Activated B cell treated with CpG ODN at 0.5 μM for 24 hours (primary cell): ENCODE results near the gene DCXR. TPM values are rescaled to one million over a fixed set of nuclear protein-coding genes. Genes with fewer than 3 reads are reported as not detected.

Experiments used
- ATAC-seq: fragments of 200-7000 bp; cut with Tn5 transposase; one replicate; pipeline ENCODE4 v1.10.0; 2021; ENCODE audit warnings: low read depth, mild to moderate bottlenecking, moderate library complexity
- CTCF ChIA-PET: fragments of 350-600 bp; sonication (Branson Sonifier 250); formaldehyde crosslinking; loops from one replicate; lab custom pipeline; 2021; ENCODE audit warnings: antibody characterized with exemption; lab: Charles Lee
- POLR2A ChIA-PET: fragments of 350-600 bp; sonication (Branson Sonifier 250); formaldehyde crosslinking; loops from one replicate; lab custom pipeline; 2021; ENCODE audit warnings: antibody characterized with exemption; lab: Charles Lee
- DNase-seq: peaks from one replicate; pipeline ENCODE4 v3.0.0; 2022
- H3K27ac Mint-ChIP-seq: one replicate; pipeline ENCODE4 v1.8.0; 2020; ENCODE audit warnings: mixed read lengths
- H3K27me3 Mint-ChIP-seq: one replicate; pipeline ENCODE4 v1.8.0; 2021; ENCODE audit warnings: mixed read lengths
- H3K36me3 Mint-ChIP-seq: one replicate; pipeline ENCODE4 v1.8.0; 2021; ENCODE audit warnings: low read depth, mixed read lengths
- H3K4me1 Mint-ChIP-seq: one replicate; pipeline ENCODE4 v1.8.0; 2021; ENCODE audit warnings: mixed read lengths
- H3K4me3 Mint-ChIP-seq: one replicate; pipeline ENCODE4 v1.8.0; 2020; ENCODE audit warnings: mild to moderate bottlenecking, mixed read lengths
- H3K9me3 Mint-ChIP-seq: one replicate; pipeline ENCODE4 v1.8.0; 2020; ENCODE audit warnings: mixed read lengths
- intact Hi-C: fragments of 100-400 bp; cut with micrococcal nuclease; formaldehyde crosslinking; loops from one replicate; pipeline ENCODE4 v1.15.1; 2024
- total RNA-seq: library from RNA; stranded (reverse); gene quantifications from 2 replicates; pipeline ENCODE4 v1.2.3, GENCODE V29; 2022
- TF ChIP-seq, protein P1 (sequence below): fragments of 200-600 bp; IDR thresholded peaks from one replicate; pipeline ENCODE4 v1.8.0; 2022; ENCODE audit warnings: antibody characterized with exemption, mild to moderate bottlenecking

Gene DCXR
- total RNA-seq, 1 donor from 2014 or later: 84.3 TPM

DNA sequence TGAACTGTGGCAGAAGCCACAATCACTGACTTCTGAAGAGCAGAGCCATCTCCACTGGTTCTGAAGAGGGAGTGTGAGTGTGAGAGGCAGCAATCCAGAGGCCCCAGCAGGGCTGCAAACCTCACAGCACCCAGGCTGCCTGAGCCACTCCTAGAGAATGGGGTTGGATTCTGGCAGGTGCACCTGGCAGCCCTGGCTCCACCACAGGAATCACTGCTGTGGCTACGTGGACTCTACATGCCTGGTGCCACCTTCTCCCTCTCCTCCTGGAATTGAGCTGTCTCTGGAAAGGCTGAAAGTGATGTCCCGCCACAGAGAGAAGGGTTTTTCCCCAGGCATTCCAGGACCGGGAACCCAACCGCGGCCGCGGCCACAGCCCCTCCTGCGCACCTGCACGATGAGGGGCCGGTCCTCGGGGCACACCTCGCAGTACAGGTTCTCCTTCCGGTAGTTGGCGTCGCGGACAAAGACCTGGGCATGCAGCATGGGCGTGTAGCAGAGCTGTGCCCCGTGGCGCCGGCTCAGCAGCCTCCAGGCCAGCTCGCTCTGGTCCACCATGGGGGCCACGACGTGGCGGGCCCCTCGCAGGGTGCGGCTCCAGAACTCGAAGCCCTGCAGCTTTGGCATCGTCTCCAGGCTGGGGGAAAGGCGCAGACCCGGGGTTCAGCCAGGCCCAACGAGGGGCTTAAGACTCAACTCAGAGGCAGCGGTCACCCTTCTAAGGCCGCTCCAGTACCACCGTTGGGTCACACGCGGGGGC lies 27.1 kb upstream of the DCXR start:
- intact Hi-C loops: loop anchor here (1.0 to 2.0 kb wide), 3 partner anchors 13 to 34 kb away; partner anchors contain the start of genes DCXR, FASN, GPS1 and RFNG
- TF ChIP-seq, protein P1, sequence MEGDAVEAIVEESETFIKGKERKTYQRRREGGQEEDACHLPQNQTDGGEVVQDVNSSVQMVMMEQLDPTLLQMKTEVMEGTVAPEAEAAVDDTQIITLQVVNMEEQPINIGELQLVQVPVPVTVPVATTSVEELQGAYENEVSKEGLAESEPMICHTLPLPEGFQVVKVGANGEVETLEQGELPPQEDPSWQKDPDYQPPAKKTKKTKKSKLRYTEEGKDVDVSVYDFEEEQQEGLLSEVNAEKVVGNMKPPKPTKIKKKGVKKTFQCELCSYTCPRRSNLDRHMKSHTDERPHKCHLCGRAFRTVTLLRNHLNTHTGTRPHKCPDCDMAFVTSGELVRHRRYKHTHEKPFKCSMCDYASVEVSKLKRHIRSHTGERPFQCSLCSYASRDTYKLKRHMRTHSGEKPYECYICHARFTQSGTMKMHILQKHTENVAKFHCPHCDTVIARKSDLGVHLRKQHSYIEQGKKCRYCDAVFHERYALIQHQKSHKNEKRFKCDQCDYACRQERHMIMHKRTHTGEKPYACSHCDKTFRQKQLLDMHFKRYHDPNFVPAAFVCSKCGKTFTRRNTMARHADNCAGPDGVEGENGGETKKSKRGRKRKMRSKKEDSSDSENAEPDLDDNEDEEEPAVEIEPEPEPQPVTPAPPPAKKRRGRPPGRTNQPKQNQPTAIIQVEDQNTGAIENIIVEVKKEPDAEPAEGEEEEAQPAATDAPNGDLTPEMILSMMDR: no peak
- ChIA-PET CTCF (no interaction called here), POLR2A (interaction anchor here (0.8 to 3.2 kb wide), 7 partner anchors 10 to 381 kb away, joined by 5 to 14 read pairs (median 7); partner anchors contain the start of genes ARL16, DCXR, FASN and HGS)
- Mint-ChIP-seq H3K36me3 (peaks cover 20% of the 10 kb centered on the region), H3K9me3 (no peaks in the 10 kb centered on the region), H3K4me1 (peaks cover 15% of the 10 kb centered on the region), H3K27ac (no peak overlapping the region), H3K27me3 (no peaks in the 10 kb centered on the region), H3K4me3 (peak overlapping the region; percentile 72)
- DNase-seq (no peak), ATAC-seq (no peak)

DNA sequence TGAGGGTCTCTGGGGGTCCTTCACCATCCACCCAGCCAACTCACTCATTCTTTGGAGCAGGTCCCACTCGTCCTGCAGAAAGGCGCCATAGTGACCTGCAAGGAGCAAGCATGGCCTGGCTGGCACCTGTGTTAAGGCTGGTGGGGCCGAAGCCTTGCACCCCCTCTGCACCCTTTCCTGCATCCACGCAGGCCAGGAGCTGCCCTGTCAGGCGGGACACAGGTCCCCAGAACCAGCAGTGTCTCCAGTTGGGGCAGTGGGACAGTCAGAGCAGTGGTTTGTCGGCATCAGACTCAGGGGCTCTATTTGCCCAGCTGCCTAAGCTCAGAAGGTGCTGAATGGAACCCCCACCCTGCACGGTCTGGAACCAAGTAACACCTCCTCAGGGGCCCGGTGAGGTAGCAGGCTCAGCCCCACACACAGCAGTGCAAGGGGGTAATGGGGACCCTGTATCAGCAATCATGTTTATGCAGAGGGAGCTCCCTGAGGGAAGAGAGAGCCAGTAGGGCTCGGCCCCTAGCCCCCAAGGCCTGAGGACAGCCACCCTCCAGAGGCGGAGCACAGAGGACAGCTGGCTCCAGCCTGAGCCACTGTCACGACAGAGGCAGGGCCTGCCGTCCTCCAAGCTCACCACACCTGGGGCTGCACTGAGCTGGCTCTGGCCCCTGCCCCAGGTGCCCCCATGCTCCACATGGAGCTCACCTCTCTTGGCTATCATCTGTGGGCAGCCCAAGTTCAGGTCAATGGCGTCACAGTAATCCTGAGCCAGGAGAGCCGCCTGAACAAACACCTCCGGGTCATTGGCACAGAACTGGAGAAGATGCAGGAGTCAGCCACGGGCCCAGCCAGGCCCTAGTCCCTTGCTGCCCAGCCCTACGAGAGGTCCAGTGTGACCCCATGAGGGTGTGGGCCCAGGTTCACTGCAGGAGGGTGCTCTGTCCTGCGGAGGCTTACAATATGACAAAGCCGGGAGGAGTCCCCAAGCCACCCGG lies 26.2 kb upstream of the DCXR start:
- no peak overlapping the region for H3K27ac Mint-ChIP-seq
- no peak for DNase-seq
- no peak for ATAC-seq
- H3K36me3 Mint-ChIP-seq: peaks cover 24% of the 10 kb centered on the region
- H3K4me3 Mint-ChIP-seq: peak overlapping the region; percentile 72
- CTCF ChIA-PET: no interaction called here
- H3K9me3 Mint-ChIP-seq: no peaks in the 10 kb centered on the region
- POLR2A ChIA-PET: interaction anchor here (0.7 to 3.2 kb wide), 5 partner anchors 9 to 380 kb away, joined by 3 to 8 read pairs (median 7); partner anchors contain the start of genes ARL16 and HGS
- intact Hi-C loops: loop anchor here (2.0 kb wide), 1 partner anchor 27 kb away; the partner anchor contains the start of gene DCXR
- TF ChIP-seq, protein P1: no peak
- H3K4me1 Mint-ChIP-seq: peaks cover 15% of the 10 kb centered on the region
- H3K27me3 Mint-ChIP-seq: no peaks in the 10 kb centered on the region

GRCh38 chr17:82062984-82063368 lies 25.5 kb upstream of the DCXR start:
- H3K27ac Mint-ChIP-seq: no peak overlapping the region
- intact Hi-C loops: no loop called here
- peaks cover 28% of the 10 kb centered on the region for H3K36me3 Mint-ChIP-seq
- ChIA-PET POLR2A (no interaction called here), CTCF (no interaction called here)
- TF ChIP-seq, protein P1: no peak
- peaks cover 15% of the 10 kb centered on the region for H3K4me1 Mint-ChIP-seq
- H3K4me3 Mint-ChIP-seq: no peak overlapping the region
- no peak for DNase-seq
- ATAC-seq: no peak
- H3K9me3 Mint-ChIP-seq: no peaks in the 10 kb centered on the region
- H3K27me3 Mint-ChIP-seq: no peaks in the 10 kb centered on the region

GRCh38 chr17:82062076-82062983 lies 24.8 kb upstream of the DCXR start:
- POLR2A ChIA-PET: no interaction called here
- Mint-ChIP-seq H3K27ac (no peak overlapping the region), H3K9me3 (no peaks in the 10 kb centered on the region), H3K36me3 (peaks cover 35% of the 10 kb centered on the region), H3K27me3 (no peaks in the 10 kb centered on the region), H3K4me3 (no peak overlapping the region), H3K4me1 (peaks cover 15% of the 10 kb centered on the region)
- intact Hi-C loops: no loop called here
- TF ChIP-seq, protein P1: no peak
- DNase-seq (no peak), ATAC-seq (no peak)
- CTCF ChIA-PET: no interaction called here
